ENCODE measurements around the gene PEPD.
"Not testable (repeated sequence)": the region's sequence is repeated elsewhere in the genome, so short reads cannot be mapped to it uniquely, and the experiment has no call there.

Gene PEPD

DNA sequence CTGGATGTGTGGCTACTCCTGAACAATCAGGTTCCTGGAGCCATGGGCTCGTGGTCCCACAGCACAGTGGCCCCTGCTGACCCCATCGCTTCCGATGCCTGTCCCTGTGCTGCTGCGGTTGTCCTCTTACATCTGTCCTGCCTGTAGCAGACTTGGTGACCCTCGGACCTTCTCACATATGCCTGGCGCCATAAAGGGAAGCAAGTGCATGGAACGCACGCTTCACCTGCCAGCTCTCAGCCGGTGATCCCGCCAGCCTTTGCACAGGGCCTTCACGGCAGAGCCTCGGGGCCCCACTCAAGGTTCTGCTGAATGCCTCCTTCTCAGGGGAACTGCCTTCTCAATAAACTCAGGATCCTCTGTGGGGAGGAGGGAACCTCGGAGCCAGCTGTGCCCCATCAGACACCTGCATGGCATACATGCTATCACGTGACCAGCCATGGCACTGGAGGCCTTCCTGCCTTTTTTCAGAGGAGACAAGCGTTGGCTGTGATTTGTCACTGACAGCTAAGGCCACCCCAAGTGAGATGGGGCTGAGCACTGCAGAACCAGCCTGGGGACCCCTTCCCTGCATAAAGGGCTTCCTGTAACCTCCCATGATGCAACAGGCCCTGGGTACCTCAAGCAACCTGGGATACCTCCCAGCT is 24.3 kb downstream of the PEPD start:
- DNase-seq (ENCODE audit: low read depth): no peak

DNA sequence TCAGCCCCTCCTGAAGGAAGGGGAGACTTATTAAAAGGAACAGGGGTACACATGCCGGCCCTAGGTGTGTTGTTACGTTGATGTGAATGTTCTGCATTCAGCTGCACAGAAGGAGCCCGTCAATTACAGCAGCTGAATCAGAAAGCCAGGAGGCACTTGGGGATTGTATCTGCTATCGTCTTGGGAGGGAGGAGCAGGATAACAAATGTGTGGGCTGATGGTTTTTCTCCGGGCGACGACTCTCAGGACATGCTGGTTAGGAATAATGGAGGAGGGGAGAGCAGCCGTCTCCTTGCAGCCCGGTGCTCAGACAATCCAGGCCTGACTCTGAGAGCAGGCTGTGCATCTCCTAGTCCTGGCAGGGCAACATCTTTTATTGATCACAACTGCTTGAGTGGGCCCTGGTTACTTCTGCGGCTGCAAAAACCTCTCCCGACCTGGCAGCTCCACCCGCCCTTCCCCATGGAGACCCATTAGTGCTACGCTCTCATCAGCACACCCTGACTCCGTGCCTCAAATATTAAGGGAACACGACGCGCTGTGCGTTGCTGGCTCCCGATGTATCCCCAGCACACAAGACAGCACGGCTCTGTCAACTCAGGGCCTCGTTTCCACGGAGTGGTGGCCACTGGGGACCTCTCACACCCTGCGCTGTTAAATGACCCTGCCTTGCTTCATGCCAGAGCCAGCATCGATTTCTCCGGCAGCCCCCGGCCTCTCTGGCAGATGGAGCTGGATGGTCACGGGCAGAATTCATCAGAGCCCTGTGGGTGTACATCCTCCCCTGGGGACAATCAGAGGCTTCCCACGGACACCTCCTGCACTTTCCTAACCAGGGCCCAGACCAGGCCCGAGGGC is 25.3 kb downstream of the PEPD start:
- no peak for DNase-seq (ENCODE audit: low read depth)

- no peak for DNase-seq (ENCODE audit: low read depth)
These were observed 28.0 kb downstream of the PEPD start for GRCh38 chr19:33493401-33494275.

DNA sequence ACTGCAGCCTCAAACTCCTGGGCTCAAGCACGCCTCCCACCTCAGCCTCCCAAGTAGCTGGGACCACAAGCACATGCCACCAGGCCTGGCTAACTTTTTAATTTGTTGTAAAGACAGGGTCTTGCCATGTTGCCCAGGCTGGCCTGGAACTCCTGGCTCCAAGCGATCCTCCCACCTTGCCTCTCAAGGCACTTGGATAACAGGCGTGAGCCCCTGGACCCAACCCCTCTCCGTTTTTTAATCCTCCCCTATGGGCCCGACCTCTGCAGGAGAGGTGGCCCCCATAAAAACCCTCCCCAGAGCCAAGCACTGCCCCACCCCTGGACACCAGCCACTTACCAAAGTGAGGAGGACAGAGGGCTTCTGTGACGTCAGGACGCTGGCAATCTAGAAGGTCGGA is 28.6 kb downstream of the PEPD start:
- no peak for DNase-seq (ENCODE audit: low read depth)

DNA sequence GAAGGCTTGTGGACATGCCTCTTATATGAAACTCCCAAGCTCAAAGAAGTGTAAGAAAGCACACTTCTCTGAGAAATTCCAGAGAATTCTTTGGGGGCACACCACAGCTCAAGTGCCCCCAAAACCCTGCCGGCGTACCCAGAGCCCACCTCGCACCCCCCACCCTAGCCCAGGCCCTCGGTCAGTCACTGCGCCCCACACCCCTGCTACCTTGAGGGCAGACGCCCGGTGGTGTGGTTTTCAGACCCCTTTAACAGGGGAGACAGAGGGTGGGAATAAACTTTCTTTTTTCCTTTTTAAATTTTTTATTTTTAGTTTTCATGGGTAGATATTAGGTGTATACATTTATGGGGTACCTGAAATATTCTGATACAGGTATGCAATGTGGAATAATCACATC is 29.5 kb downstream of the PEPD start:
- no peak for DNase-seq (ENCODE audit: low read depth)

DNA sequence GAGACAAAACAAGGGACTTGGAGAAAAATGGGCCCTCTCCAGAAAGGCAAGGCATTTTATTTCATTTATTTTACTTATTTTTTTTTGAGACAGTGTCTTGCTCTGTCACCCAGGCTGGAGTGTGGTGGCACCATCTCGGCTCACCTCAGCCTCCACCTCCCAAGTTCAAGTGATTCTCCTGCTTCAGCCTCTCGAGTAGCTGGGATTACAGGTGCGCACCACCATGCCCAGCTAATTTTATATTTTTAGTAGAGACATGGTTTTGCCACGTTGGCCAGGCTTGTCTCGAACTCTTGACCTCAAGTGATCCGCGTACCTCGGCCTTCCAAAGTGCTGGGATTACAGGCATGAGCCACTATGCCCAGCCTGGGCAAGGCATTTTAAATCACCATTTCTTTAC is 31.0 kb downstream of the PEPD start:
- DNase-seq (ENCODE audit: low read depth): not testable (repeated sequence)

GRCh38 chr19:33490041-33490451 is 31.5 kb downstream of the PEPD start:
- no peak for DNase-seq (ENCODE audit: low read depth)

- no peak for DNase-seq (ENCODE audit: low read depth)
These were observed 32.8 kb downstream of the PEPD start for GRCh38 chr19:33488826-33489225.

- DNase-seq (ENCODE audit: low read depth): no peak
These were observed 33.4 kb downstream of the PEPD start for GRCh38 chr19:33487901-33488800.

GRCh38 chr19:33486936-33487811 is 34.4 kb downstream of the PEPD start:
- no peak for DNase-seq (ENCODE audit: low read depth)

DNA sequence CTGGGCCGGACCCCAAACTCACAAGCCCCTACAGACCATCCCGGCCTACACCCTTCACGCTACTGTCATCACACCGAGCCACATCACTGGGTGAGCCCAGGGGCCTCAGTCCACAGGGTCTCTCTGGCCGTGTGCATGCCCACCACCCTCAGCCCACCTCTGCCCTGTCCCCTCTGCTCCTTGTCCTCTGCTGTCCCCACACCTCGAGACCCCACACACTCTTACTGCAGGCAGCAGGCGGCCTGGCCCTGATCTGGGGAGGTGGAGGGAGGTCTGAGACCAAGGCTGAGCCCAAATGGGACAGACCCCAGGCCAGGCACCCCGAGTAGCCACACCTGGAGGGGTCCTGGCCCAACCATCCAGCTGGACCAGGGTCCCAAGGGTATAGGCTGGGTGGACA is 35.2 kb downstream of the PEPD start:
- DNase-seq (ENCODE audit: low read depth): no peak

DNA sequence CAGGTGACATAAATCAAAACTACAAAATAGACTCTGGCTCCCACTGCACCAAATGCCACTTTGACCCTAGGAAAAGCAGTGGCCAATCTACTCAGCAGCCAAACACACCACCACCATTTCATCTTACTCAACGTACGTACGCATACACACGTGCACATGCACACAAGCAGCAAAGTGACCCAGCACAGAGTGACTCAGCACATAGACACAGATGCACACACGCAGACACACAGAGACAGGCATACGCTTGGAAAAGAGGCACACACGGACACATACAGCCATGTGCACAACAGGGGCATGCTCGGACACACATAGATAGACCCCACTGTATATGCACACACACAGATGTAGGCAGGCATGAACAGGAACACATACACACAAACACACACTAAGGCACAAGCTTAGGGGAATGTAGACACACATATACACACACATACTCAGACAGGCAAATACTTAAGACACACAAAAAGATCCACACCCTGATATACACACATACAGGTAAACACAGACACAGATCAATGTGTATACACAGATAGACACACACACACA is 37.3 kb downstream of the PEPD start:
- no peak for DNase-seq (ENCODE audit: low read depth)

DNA sequence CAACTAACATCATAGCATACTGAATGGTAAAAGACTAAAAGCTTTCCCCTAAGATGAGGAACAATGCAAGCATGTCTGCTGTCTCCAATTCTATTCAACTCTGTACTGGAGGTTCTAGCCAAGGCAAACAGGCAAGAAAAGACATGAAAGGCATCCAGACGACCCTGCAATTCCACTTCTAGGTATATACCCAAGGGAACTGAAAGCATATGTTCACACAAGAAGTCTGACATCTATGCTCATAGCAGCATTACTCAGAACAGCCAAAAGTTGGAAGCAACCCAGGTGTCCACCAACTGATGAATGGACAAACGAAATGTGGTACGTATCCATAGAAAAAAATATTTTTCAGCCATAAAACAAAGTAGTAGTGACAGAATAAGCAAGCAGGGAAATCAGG is 39.1 kb downstream of the PEPD start:
- DNase-seq (ENCODE audit: low read depth): no peak

GRCh38 chr19:33481863-33482262 is 39.7 kb downstream of the PEPD start:
- DNase-seq (ENCODE audit: low read depth): no peak

DNA sequence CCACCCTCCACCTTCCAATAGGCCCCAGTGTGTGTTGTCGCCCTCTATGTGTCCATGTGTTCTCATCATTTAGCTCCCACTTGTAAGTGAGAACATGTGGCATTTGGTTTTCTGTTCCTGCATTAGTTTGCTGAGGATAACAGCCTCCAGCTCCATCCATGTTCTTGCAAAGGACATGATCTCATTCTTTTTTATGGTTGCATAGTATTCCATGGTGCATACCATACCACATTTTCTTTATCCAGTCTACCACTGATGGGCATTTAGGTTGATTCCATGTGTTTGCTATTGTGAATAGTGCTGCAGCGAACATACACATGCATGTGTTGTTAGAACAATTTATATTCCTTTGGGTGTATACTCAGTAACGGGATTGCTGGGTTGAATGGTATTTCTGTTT is 42.0 kb downstream of the PEPD start:
- not testable (repeated sequence) for DNase-seq (ENCODE audit: low read depth)

- no peak for DNase-seq (ENCODE audit: low read depth)
These were observed 43.8 kb downstream of the PEPD start for GRCh38 chr19:33477781-33478180.

DNA sequence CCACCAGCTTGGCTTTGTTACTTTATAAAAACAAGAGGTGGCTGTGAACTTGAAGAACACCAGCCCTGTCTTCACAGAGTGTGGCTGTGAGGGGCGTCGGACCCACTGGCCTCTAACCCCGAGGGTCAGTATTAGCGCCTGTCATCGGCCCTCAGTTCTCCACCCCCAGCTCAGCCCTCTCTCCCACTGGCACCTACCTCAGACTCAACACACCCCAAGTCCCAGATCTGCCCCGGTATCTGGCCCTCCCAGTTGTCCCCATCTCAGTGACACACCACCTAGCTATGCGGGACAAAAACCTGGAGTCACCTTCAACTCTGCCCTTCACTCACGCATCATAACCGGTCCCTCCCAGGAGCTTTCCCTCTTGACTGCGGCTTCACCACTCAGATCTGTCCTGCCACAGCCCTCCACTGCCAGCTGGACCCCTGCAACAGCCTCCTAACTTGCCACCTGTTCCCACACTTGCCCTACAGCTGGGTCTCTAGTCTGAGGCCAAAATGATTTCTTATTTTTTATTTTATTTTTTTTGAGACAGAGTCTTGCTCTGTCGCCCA is 45.4 kb downstream of the PEPD start:
- DNase-seq (ENCODE audit: low read depth): no peak

DNA sequence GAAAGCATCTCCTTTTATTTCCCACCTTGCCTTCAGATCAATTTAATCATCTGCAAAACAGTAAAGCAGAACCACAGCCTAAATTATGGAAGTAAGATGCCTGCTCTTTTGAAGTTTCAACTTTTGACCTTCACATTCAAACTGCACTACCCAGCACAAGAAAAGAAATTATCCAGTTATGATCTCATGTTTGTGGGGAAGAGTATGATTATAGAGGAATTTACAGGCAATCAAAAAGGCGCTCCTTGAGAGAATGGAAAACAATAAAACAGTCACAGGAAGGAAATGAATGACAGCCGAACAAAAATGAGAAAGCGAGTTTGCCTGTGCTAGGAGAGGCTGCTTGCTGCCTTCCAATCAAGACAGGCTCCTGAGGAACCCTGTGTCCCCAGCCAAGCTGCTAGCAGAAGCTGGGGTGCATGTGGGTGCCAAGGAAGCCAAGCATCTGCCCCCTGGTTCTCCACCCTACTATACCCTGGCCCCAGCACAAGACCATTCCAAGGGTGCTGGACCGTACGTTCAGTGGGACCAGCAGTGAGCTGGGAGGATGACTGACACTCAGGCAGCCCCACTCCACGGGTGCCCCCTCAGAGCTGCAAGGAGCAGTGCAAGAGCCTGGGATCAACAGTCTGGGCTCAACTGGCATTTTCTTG is 47.8 kb downstream of the PEPD start:
- DNase-seq (ENCODE audit: low read depth): peak; percentile 52
